Upper lobe of left lung (tissue), 6 donors: Measurements from ENCODE around the gene AEBP1. TPM values are rescaled to one million over a fixed set of nuclear protein-coding genes. Genes with fewer than 3 reads are reported as not detected.

Experiments used
- ATAC-seq, 2 donors: fragments of 200-7000 bp; cut with Tn5 transposase; one replicate each; pipeline ENCODE4 v1.9.1; 2022; ENCODE audit warnings: mild to moderate bottlenecking in 2 of 2, moderate library complexity in 2 of 2; ENCODE audit not compliant: low FRiP score in 2 of 2
- DNase-seq, 2 donors: peaks; one replicate each; pipeline ENCODE4 v3.0.0-alpha.2; 2019 to 2020
- H3K27ac ChIP-seq, 4 donors: fragments of 200-600 bp; sonication (generic); one replicate each; pipeline ENCODE4 v1.5.1; 2016 to 2019
- H3K27me3 ChIP-seq, 4 donors: fragments of 200-600 bp; sonication (generic); one replicate each; pipeline ENCODE4 v1.5.1; 2017 to 2019
- H3K36me3 ChIP-seq, 4 donors: fragments of 200-600 bp; sonication (generic); one replicate each; pipeline ENCODE4 v1.5.1; 2016 to 2019
- H3K4me1 ChIP-seq, 4 donors: fragments of 200-600 bp; sonication (generic); one replicate each; pipeline ENCODE4 v1.5.1; 2018 to 2019
- H3K4me3 ChIP-seq, 4 donors: fragments of 200-600 bp; sonication (generic); one replicate each; pipeline ENCODE4 v1.5.1; 2017 to 2019; ENCODE audit warnings: mild to moderate bottlenecking in 2 of 4, moderate library complexity in 1 of 4
- H3K9me3 ChIP-seq, 4 donors: fragments of 200-600 bp; sonication (generic); one replicate each; pipeline ENCODE4 v1.5.1; 2018 to 2019
- CTCF ChIP-seq, 6 experiments: fragments of 450-650 bp in 4 of 6; fragments of 200-600 bp in 2 of 6; sonication (generic) in 2 of 6; IDR thresholded peaks; one replicate each; pipeline ENCODE4 v1.5.1; 2016 to 2019; ENCODE audit warnings: antibody characterized with exemption in 6 of 6
- EP300 ChIP-seq, 4 donors: sonication (generic); formaldehyde crosslinking; IDR thresholded peaks; one replicate each; pipeline ENCODE4 v1.5.1; 2017; ENCODE audit warnings: antibody characterized with exemption in 4 of 4, control low read depth in 2 of 4
- POLR2A ChIP-seq, 4 donors: fragments of 450-650 bp; IDR thresholded peaks; one replicate each; pipeline ENCODE4 v1.5.1; 2016 to 2017; ENCODE audit warnings: antibody characterized with exemption in 4 of 4, mild to moderate bottlenecking in 2 of 4
- POLR2AphosphoS5 ChIP-seq, 2 donors: sonication (generic); formaldehyde crosslinking; IDR thresholded peaks; one replicate each; pipeline ENCODE4 v1.5.1; 2017; ENCODE audit warnings: antibody characterized with exemption in 2 of 2
- WGBS, 2 donors: methylation state at CpG; one replicate each; pipeline ENCODE4 v1.1.5; 2017 to 2018; 5-methylcytosine and 5-hydroxymethylcytosine counted together
- total RNA-seq, 6 donors: library from RNA; depleted of rRNA in 4 of 6; stranded (reverse); fragments of >200 nt in 4 of 6; gene quantifications; one replicate each; pipeline versions ENCODE4 v1.1.0 to v1.2.1, GENCODE V29; 2016 to 2021
- donor health status: DM: no; HTN: no; CAD: no; lungs with moderate emphysema.
- donor health status: DM: no; HTN: yes; CAD: no; lungs with severe emphysema.

Gene AEBP1
- total RNA-seq, 6 donors from 2014 or later: 34.1 to 241 (median 92.7) TPM

- H3K4me3 ChIP-seq: no peak overlapping the region
- no peak for TF ChIP-seq POLR2A (IDR thresholded peaks at IDR 0.05)
- no peak for TF ChIP-seq EP300 (IDR thresholded peaks at IDR 0.05)
- no peak for TF ChIP-seq CTCF (IDR thresholded peaks at IDR 0.05)
- TF ChIP-seq POLR2AphosphoS5 (IDR thresholded peaks at IDR 0.05): no peak
- H3K36me3 ChIP-seq: no peaks in the 10 kb centered on the region
- WGBS, 2 donors: 76 to 82% methylated on average over 9 of the region's 9 CpGs
- no peaks in the 10 kb centered on the region for H3K9me3 ChIP-seq
- no peak for DNase-seq
- ATAC-seq: peak in 1 of 2 donors; percentile 13
- H3K27ac ChIP-seq: no peak overlapping the region
- no peaks in the 10 kb centered on the region for H3K27me3 ChIP-seq
- peaks cover 0 to 5% (median 2%) of the 10 kb centered on the region in 4 donors for H3K4me1 ChIP-seq
Observed at GRCh38 chr7:44097064-44097932, 6.8 kb upstream of the AEBP1 start.

GRCh38 chr7:44098092-44099068 lies 5.8 kb upstream of the AEBP1 start:
- Histone ChIP-seq H3K36me3 (no peaks in the 10 kb centered on the region), H3K4me1 (peaks cover 0 to 6% (median 4%) of the 10 kb centered on the region in 4 donors), H3K27ac (no peak overlapping the region), H3K27me3 (no peaks in the 10 kb centered on the region), H3K4me3 (no peak overlapping the region), H3K9me3 (no peaks in the 10 kb centered on the region)
- 87% methylated on average over 6 of the region's 6 CpGs for WGBS, 2 donors
- no peak for DNase-seq
- no peak for ATAC-seq
- TF ChIP-seq POLR2AphosphoS5 (IDR thresholded peaks at IDR 0.05) (no peak), CTCF (IDR thresholded peaks at IDR 0.05) (no peak), EP300 (IDR thresholded peaks at IDR 0.05) (no peak), POLR2A (IDR thresholded peaks at IDR 0.05) (no peak)

GRCh38 chr7:44099669-44100068 lies 4.5 kb upstream of the AEBP1 start:
- 42 to 60% methylated on average over 4 of the region's 4 CpGs for WGBS, 2 donors
- Histone ChIP-seq H3K27me3 (peaks cover 0 to 9% (median 4%) of the 10 kb centered on the region in 4 donors), H3K9me3 (no peaks in the 10 kb centered on the region), H3K27ac (no peak overlapping the region), H3K4me1 (peaks cover 4 to 11% (median 8%) of the 10 kb centered on the region in 4 donors), H3K36me3 (no peaks in the 10 kb centered on the region), H3K4me3 (no peak overlapping the region)
- no peak for TF ChIP-seq POLR2AphosphoS5 (IDR thresholded peaks at IDR 0.05)
- no peak for TF ChIP-seq CTCF (IDR thresholded peaks at IDR 0.05)
- no peak for TF ChIP-seq POLR2A (IDR thresholded peaks at IDR 0.05)
- TF ChIP-seq EP300 (IDR thresholded peaks at IDR 0.05): no peak
- DNase-seq: no peak
- no peak for ATAC-seq

GRCh38 chr7:44100458-44101302 lies 3.5 kb upstream of the AEBP1 start:
- TF ChIP-seq EP300 (IDR thresholded peaks at IDR 0.05) (no peak), POLR2AphosphoS5 (IDR thresholded peaks at IDR 0.05) (peak in 1 of 2 donors; percentile 21)

More at GRCh38 chr7:44100458-44101302, 3.5 kb upstream of the AEBP1 start:
- ATAC-seq (no peak), DNase-seq (no peak)
- H3K36me3 ChIP-seq: no peaks in the 10 kb centered on the region
- no peaks in the 10 kb centered on the region for H3K9me3 ChIP-seq
- H3K4me3 ChIP-seq: no peak overlapping the region
- peaks cover 5 to 16% (median 9%) of the 10 kb centered on the region in 4 donors for H3K4me1 ChIP-seq
- H3K27ac ChIP-seq: peak overlapping the region; percentile 16 to 91 (median 66)
- peaks cover 0 to 10% (median 6%) of the 10 kb centered on the region in 4 donors for H3K27me3 ChIP-seq
- WGBS, 2 donors: 61 to 76% methylated on average over 7 to 9 of the region's 10 CpGs
